ENCODE results near the gene FARP1.

FARP1 gene

GRCh38 chr13:98308086-98308911 lies 165.4 kb downstream of the FARP1 start:
- DNase-seq (ENCODE audit: low read depth), result no peak

- DNase-seq (ENCODE audit: low read depth), result no peak
These were observed 166.9 kb downstream of the FARP1 start for GRCh38 chr13:98309569-98310335.

DNA sequence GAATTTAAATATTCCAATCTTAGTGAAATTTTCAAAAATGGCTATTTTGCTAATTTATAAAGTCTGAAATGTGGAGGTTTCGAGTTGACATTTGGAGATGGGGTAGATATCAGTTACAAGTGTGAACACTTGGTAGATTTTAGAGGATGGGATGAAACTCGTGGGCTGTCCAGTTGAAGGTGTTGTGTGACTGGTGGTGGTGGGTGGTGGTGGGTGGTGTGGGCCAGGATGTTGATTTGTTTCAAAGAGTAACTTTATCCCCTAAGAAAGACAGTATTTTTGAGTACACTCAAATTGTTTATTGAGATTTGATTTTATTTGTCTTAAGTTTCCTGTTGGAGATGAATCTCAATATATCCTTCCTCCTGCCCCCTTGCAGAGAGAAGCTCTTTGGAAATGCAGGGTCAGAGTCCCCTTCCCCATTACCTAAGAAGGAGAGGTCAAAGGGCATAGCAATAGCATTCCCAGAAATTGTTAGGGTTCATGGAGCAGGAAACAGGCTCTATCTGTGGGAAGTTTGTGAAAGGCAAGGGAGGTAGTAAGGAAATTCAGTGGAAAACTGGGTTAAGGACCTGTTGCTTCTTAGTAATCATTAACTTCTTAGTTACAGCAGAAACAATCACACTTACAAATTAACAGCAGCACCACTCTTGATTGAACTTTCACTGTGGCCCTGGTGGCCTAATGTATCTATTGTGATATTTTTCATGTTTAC lies 167.7 kb downstream of the FARP1 start:
- DNase-seq (ENCODE audit: low read depth), result no peak

- DNase-seq (ENCODE audit: low read depth), result no peak
These were observed 168.3 kb downstream of the FARP1 start for GRCh38 chr13:98311200-98311548.

- no peak for DNase-seq (ENCODE audit: low read depth)
These were observed 169.7 kb downstream of the FARP1 start for GRCh38 chr13:98312606-98313005.

- no peak for DNase-seq (ENCODE audit: low read depth)
These were observed 170.4 kb downstream of the FARP1 start for GRCh38 chr13:98313023-98313921.

- no peak for DNase-seq (ENCODE audit: low read depth)
These were observed 171.0 kb downstream of the FARP1 start for GRCh38 chr13:98313922-98314292.

DNA sequence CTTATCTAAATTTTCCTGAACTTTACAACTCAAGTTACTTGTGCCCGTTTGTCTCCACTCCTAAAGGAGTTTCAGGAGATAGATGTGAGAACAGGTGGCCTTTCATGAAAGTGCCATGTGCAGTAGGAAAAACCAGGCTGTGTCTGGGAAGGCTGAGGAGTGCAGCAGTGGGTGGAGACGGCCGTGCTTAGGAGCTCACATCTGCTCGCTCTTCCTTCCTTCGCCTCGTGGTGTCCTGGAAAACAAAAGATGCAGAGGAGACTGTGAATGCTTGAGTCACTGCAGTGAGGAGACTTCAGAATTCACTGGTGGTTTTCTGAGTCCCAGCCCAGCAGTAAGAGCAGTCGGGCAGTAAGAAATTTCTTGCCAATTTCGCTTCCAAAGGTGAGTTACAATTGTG lies 172.6 kb downstream of the FARP1 start:
- DNase-seq (ENCODE audit: low read depth), result no peak

DNA sequence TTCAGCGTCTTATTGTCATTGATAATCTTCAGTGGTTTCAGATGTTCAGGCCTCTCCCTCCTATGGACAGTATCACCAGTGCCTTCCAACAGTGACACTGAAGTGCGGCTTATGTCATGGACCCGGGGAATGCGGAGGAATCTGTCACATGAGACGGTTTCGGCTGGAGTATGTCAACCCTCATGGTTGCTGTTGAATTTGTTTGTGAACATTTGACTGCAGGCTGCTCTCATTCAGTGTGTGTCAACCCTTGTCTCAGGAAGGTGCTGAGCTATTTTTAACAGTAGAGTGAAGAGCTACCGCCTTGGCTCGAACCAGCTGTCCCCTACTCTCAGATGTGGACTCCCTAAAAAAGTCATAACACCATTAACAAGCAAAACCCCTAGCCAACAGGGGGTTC lies 173.0 kb downstream of the FARP1 start:
- DNase-seq (ENCODE audit: low read depth), result no peak

GRCh38 chr13:98317573-98318171 lies 174.8 kb downstream of the FARP1 start:
- no peak for DNase-seq (ENCODE audit: low read depth)

GRCh38 chr13:98318263-98318878 lies 175.5 kb downstream of the FARP1 start:
- no peak for DNase-seq (ENCODE audit: low read depth)

- DNase-seq (ENCODE audit: low read depth), result no peak
These were observed 177.7 kb downstream of the FARP1 start for GRCh38 chr13:98320561-98321105.

DNA sequence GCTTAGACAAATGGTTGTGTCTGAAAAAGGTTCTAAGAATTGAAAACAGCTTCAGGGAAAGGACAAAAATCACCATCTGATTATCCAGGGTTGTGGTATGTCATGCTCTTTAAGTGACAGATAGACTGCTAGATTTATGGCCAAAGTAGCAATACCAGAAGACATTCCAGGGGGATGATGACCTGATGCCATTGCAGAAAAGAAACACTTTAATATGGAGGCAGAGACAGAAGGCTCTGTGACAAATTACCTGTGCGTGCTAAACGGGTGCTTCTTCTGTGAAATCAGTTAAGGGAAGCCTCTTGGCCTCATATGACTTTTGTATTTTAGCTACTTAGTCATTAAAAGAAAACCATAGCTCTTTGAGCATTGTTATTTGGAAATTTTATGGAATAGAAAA lies 178.5 kb downstream of the FARP1 start:
- no peak for DNase-seq (ENCODE audit: low read depth)

DNA sequence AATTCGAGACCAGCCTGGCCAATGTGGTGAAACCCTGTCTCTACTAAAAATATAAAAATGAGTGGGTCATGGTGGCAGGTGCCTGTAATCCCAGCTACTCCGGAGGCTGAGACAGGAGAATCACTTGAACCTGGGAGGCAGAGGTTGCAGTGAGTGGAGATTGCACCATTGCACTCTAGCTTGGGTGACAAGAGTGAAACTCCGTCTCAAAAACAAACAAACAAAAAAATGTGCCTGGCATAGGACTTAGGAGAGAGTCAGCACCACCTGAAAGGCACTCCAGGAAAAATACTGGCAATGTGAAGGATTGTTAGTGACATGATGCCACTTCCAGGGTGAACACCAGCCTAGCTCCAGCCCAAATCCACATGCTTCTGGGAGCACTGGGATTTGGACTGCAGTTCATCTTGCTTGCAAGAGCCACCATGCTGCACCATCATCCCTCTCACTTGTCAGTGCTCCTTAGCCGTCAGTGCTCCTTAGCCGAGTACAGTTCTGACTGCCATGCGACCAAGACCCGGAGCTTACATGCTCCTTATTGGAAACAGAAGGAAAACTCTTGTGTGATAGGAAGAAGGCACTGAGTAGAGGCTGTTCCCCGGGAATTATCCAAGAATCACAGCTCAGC lies 179.3 kb downstream of the FARP1 start:
- no peak for DNase-seq (ENCODE audit: low read depth)

- DNase-seq (ENCODE audit: low read depth), result peak; percentile 12
These were observed 181.2 kb downstream of the FARP1 start for GRCh38 chr13:98324105-98324504.

DNA sequence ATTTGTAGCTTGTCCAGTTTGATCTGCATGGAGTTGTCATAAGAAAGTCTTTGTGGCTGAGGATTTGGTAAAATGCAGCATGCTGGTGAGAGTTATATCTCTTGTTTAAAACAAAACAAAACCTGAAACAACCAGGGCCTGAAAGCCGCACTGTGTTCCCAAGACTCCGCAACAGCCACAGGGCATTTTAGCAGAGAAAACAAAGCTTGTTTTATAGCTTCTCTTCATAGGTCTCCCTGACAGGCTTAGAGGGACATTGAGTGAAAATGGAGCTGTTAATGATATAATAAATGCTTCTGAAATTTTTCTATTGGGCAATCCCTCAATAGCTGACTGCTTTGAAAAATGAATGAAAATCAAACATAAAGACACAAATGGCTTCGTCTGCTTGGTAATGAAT lies 182.8 kb downstream of the FARP1 start:
- no peak for DNase-seq (ENCODE audit: low read depth)

DNA sequence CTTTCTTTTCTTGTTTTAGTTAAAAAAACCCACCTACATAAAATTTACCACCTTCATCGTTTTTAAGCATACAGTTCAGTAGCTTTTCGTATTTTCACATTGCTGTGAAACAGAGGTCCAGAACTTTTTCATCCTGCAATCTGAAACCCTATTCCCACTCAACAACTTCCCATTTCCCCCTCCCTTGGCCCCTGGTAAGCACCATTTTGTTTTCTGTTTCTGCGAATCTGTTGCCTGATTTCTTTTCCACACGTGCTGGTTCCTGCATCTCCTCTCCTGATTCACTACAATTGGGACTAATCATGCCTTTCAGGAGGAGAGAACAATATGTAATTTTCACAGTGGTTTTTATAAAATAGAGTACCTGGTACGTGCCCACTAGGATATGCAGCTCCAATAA lies 183.4 kb downstream of the FARP1 start:
- no peak for DNase-seq (ENCODE audit: low read depth)

- peak; percentile 6 for DNase-seq (ENCODE audit: low read depth)
These were observed 184.7 kb downstream of the FARP1 start for GRCh38 chr13:98327371-98328270.

DNA sequence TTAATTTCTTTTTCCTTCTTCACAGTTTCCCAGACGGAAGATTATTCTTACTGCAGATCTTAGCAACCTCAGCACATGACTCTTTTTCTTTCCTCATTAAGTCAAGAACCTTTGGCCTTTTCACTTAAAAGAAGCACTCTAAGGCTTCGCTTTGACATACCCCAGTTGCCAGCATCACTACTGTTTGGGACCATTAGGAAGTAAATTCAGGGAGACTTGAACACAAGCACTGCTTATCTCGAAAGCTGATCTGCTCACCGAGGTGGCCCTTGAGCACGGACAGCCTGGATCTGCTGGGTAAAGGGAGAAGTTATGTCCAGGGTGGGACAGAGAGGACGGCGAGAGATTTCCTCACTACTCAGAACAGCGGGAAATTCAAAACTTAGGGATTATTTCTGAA lies 185.6 kb downstream of the FARP1 start:
- no peak for DNase-seq (ENCODE audit: low read depth)

Measured in fibroblast of the conjunctiva (primary cell).